Tibial nerve (tissue), 3 donors: ENCODE measurements around the gene ANKFN1.

Source experiments
- POLR2A ChIP-seq, 2 donors: fragments of 450-650 bp; IDR thresholded peaks; one replicate each; pipeline ENCODE4 v1.6.1; 2017; ENCODE audit warnings: antibody characterized with exemption in 2 of 2, mild to moderate bottlenecking in 2 of 2, moderate library complexity in 2 of 2
- TF ChIP-seq, protein P1 (sequence below), 5 experiments: fragments of 200-600 bp in 3 of 5; fragments of 450-650 bp in 2 of 5; sonication (generic) in 3 of 5; IDR thresholded peaks; one replicate each; pipeline ENCODE4 v1.5.1; 2016 to 2019; ENCODE audit warnings: antibody characterized with exemption in 5 of 5, mild to moderate bottlenecking in 3 of 5, moderate library complexity in 2 of 5

DNA sequence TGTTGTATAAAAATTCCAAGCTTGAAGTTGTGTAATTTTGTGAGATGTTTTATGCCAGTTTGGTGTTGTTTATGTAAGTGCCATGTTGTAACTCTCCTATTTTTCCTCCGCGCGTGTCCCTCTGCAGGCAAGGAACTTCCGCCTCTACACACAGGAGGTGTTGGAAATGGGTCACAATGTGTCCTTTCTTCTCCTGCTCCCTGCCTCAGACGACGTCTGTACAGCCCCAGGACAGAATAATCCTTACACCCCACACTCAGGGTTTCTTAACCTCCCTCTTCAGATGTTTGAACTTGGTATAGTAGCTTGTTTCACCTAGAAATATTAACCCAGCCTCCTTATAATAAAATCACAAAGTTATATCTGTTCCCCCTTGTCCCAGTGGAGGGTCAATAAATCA, 329.0 kb downstream of the ANKFN1 start:
- TF ChIP-seq, protein P1, sequence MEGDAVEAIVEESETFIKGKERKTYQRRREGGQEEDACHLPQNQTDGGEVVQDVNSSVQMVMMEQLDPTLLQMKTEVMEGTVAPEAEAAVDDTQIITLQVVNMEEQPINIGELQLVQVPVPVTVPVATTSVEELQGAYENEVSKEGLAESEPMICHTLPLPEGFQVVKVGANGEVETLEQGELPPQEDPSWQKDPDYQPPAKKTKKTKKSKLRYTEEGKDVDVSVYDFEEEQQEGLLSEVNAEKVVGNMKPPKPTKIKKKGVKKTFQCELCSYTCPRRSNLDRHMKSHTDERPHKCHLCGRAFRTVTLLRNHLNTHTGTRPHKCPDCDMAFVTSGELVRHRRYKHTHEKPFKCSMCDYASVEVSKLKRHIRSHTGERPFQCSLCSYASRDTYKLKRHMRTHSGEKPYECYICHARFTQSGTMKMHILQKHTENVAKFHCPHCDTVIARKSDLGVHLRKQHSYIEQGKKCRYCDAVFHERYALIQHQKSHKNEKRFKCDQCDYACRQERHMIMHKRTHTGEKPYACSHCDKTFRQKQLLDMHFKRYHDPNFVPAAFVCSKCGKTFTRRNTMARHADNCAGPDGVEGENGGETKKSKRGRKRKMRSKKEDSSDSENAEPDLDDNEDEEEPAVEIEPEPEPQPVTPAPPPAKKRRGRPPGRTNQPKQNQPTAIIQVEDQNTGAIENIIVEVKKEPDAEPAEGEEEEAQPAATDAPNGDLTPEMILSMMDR (IDR thresholded peaks at IDR 0.05): no peak
- TF ChIP-seq POLR2A (IDR thresholded peaks at IDR 0.05): no peak
